ENCODE results near the gene DDO.

Gene DDO

GRCh38 chr6:110421749-110422443 lies 6.5 kb upstream of the DDO start:
- DNase-seq (ENCODE audit: low read depth in 2 of 3, low spot score in 2 of 3), result no peak

DNA sequence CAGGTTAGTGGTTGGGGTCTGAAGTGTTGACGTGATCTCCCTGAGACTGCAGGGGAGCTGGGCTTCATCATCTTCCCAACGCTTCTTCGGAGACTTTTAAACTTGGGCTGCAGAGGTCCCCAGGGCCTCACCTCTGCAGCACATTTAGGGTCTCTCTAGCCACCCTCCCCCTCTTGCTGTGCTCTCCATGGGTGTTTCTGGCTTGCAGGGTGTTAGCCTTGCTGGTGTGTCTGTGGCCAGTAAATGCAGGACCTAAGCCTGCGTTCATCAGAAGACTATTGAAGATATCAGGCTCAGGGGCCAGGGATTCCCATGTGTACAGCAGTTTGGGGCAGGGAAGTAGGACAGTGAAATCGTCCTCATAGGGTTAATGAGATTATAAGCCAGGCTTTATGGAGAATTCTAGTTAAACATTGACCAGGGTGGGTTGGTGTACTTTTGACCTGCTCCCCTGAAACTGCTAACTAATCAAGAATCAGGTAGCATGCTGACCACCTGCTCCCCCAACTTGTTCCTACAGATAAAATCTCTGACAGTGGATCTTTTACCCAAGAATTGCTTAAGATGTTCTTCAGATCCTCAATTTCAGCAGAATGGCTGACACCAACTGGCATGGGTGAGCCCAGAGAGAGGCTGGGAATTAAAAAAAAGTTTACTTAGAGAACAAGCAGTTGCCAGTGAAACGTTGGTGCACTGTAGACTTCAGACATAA lies 3.8 kb upstream of the DDO start:
- no peak for DNase-seq (ENCODE audit: low read depth in 2 of 3, low spot score in 2 of 3)

DNA sequence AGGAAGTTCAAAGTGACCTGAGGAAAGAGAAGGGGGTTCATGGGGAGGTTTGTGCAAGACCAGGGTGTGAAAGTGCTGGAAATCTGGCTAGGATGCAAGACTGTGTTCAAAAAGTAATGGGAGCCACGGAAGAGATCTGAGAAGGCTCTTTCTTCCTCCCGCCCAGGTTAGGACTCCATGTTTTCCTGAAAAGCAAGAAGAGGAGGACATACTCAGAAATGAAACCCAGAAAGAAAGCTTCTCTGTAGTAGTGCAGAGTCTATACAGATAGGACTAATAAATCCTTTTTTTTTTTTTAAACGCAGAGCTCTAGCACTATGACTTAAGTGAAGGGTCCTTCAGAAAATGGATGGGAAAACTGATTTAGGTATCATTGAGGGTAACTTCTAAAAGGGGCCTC lies 3.2 kb upstream of the DDO start:
- no peak for DNase-seq (ENCODE audit: low read depth in 2 of 3, low spot score in 2 of 3)

GRCh38 chr6:110414669-110415068 lies 706 bp downstream of the DDO start:
- DNase-seq (ENCODE audit: low read depth in 2 of 3, low spot score in 2 of 3), result no peak

DNA sequence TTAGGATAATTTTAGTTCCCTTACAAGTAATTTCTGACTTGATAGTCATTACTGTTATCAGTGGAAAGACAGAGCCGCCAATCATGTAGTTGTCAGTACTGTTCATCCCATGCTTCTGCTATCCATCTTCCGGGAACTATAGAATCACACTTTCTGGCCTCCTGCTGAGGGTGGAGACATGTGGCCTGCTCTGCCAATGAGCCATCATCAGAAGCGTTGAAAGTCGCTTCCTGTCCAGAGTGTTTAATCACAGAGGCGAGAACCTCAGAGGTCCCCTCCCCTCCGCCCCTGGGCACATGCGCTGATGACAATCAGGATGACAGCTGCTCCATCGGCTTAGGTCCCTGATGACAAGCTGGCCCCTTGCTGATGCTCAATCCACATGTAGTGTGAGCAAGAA lies 3.0 kb downstream of the DDO start:
- DNase-seq (ENCODE audit: low read depth in 2 of 3, low spot score in 2 of 3), result no peak

DNA sequence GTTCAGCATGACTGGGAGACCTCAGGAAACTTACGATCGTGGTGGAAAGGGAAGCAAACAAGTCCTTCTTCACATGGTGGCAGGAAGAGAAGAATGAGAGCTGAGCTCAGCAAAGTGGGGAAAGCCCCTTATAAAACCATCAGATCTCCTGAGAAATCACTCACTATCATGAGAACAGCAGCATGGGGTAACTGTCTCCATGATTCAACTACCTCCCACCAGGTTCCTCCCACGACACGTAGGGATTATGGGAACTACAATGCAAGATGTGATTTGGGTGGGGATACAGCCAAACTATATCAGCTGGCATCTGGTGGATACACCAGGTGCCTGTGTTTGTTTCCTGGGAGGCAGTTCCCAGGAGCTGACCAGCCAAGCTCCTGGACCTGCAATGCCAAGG lies 4.9 kb downstream of the DDO start:
- no peak for DNase-seq (ENCODE audit: low read depth in 2 of 3, low spot score in 2 of 3)

- no peak for DNase-seq (ENCODE audit: low read depth in 2 of 3, low spot score in 2 of 3)
Measured at GRCh38 chr6:110409794-110410193, 5.6 kb downstream of the DDO start.

DNA sequence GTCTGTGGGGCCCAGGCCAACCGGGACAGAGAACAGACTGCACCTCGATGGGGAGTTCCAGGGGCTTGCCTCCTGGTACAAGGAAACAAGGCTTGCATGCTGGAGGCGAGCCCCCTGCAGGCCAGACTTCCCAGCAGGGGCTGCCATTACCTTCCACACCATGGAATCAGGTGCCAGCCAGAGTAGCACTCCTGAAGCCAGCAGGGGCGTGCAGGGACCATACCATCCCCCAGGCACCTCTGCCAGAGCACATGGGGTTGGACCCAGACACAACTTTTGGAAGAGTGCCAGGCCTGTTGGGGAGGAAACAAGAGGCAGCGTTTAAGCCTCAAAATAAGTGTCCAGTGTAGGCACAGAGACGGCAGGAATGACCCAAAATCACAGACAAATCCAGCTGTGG lies 6.5 kb downstream of the DDO start:
- DNase-seq (ENCODE audit: low read depth in 2 of 3, low spot score in 2 of 3), result no peak

GRCh38 chr6:110404607-110405006 lies 10.8 kb downstream of the DDO start:
- DNase-seq (ENCODE audit: low read depth in 2 of 3, low spot score in 2 of 3), result no peak

- no peak for DNase-seq (ENCODE audit: low read depth in 2 of 3, low spot score in 2 of 3)
Measured at GRCh38 chr6:110401585-110402176, 13.7 kb downstream of the DDO start.

- DNase-seq (ENCODE audit: low read depth in 2 of 3, low spot score in 2 of 3), result no peak
Measured at GRCh38 chr6:110400208-110400607, 15.2 kb downstream of the DDO start.

GRCh38 chr6:110399219-110400071 lies 15.9 kb downstream of the DDO start:
- DNase-seq (ENCODE audit: low read depth in 2 of 3, low spot score in 2 of 3), result no peak

GRCh38 chr6:110398778-110399177 lies 16.6 kb downstream of the DDO start:
- DNase-seq (ENCODE audit: low read depth in 2 of 3, low spot score in 2 of 3), result no peak

- no peak for DNase-seq (ENCODE audit: low read depth in 2 of 3, low spot score in 2 of 3)
Measured at GRCh38 chr6:110395221-110395620, 20.2 kb downstream of the DDO start.

DNA sequence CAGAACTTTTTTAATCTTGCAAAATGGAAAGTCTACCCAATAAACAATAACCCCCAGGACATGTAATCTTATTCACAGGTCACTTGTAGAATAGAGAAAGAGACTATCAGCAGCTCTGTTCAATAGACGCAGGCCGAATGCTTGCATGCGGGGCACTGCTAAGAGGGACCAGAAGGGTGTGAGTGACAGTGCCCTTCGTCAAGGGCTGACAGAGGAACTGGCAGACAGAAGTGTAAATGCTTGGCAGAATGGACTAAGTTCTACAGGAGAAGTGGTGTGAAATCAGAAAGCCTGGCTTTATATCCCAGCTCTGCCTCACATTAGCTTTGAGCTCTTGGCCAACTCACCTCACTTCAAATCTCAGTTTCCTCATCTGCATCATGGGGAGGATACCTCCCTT lies 21.0 kb downstream of the DDO start:
- DNase-seq (ENCODE audit: low read depth in 2 of 3, low spot score in 2 of 3), result no peak

DNA sequence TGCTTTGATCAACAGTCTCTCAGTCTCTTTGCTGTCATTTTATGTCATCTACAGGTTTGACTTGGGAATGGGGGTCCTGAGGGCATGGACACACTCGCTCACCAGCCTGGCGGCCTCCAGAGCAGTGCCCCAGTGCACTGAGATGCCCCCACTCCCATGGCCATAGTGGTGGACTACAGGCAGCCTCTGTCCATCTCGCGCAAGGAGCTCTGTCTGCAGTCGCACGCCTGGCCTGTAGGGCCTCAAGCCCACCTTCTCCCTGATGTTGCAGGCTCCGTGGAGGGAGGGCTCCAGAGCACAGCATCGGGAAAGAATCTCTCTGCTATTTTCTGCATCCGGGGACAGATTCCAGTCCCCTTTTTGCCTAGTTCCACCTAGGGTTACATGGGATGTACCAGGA lies 22.6 kb downstream of the DDO start:
- no peak for DNase-seq (ENCODE audit: low read depth in 2 of 3, low spot score in 2 of 3)

DNA sequence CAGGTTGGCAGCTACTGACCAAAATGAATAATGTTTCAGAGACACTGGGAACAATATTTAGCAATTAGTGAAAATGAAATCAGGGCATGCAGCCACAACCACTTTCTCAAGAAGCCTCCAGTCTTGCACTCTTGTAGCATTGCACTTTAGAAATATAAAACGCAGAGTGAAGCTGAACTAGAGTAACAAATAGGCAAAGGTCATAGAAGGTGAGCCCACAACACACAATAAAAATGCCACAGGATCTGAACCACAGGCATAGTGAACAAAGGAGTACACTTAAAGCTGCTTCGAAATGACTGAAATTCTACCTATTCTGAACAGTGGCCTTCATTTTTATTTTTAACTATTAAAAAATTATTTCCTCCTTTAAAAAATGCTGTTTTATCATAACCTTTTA lies 25.0 kb downstream of the DDO start:
- no peak for DNase-seq (ENCODE audit: low read depth in 2 of 3, low spot score in 2 of 3)

DNA sequence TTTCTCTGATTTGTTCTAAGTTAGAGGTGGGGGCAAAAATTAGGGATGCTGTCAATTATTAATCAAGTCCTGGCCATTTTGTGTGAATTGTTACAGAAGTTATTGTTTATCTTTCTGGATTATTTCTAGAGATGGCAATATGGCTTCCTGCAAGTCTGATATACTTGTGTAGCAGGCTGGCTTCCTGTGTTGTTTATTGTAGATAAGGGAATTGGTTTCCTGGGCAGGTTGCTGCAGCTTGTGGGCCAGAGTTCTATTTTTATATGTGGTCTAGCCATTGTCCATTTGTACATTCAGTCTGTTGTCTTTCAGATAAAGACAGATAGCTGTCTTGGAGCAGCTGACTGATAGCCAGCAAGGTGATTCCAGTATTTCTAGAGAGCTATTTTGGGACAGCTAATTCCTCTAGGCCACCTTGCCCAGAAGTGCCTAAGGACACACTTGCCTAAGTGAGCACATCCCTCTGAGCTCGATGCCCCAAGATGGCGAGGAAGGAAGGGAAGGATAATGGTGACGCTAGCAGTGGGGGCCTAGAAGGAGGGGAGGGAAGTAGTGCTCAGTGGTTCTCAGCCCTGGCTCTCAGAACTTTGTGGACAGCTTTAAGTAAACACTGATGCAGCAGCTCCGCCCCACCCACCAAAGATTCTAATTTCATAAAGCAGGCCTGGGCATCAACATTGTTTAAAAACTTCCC lies 25.5 kb downstream of the DDO start:
- no peak for DNase-seq (ENCODE audit: low read depth in 2 of 3, low spot score in 2 of 3)

- DNase-seq (ENCODE audit: low read depth in 2 of 3, low spot score in 2 of 3), result no peak
Measured at GRCh38 chr6:110387986-110388385, 27.4 kb downstream of the DDO start.

DNA sequence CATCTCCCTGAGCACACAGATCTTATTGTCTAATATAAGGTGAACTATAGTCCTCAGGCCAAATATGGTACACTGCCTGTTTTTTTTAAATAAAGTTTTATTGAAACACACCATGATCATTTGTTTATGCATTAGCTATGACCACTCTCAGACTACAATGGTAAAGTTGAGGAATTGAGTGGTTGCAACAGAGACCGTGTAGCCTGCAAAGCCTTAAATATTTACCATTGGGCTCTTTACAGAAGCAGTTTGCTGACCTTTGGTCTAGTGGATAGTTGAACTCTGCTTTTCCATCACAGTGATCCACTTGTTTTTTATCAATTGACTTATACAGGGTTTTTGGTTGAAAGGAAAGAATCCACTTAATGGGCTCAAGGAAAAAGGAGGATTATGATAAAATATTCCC lies 29.9 kb downstream of the DDO start:
- no peak for DNase-seq (ENCODE audit: low read depth in 2 of 3, low spot score in 2 of 3)

DNA sequence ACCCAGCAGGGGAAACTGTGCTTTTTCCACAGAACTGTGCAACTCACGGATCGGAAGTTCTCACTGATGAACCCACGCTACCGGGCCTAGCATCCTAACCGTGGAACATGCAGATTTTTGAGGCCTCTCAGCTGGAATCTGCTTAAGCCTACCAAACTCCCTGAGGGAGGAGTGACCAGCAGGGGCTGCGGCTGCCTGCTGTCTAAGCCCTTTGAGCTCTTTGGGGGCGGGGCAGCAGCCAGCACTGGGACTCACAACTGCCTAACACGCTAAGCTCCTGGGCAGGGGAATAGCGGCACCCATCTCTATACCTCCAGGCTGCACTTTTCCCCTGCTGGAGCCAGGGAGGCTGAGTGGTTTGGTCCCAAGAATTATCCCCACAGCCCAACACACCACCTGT lies 36.8 kb downstream of the DDO start:
- DNase-seq (ENCODE audit: low read depth in 2 of 3, low spot score in 2 of 3), result no peak

Data from activated CD8-positive, alpha-beta memory T cell treated with anti-CD3 and anti-CD28 coated beads for 48 hours (primary cell).